ENCODE measurements around the gene ATOSB. TPM values are rescaled to one million over a fixed set of nuclear protein-coding genes. Genes with fewer than 3 reads are reported as not detected.

The ATOSB gene
- total and polyA plus RNA-seq, 8 donors = 13.1 to 30.9 (median 14.6) TPM

DNA sequence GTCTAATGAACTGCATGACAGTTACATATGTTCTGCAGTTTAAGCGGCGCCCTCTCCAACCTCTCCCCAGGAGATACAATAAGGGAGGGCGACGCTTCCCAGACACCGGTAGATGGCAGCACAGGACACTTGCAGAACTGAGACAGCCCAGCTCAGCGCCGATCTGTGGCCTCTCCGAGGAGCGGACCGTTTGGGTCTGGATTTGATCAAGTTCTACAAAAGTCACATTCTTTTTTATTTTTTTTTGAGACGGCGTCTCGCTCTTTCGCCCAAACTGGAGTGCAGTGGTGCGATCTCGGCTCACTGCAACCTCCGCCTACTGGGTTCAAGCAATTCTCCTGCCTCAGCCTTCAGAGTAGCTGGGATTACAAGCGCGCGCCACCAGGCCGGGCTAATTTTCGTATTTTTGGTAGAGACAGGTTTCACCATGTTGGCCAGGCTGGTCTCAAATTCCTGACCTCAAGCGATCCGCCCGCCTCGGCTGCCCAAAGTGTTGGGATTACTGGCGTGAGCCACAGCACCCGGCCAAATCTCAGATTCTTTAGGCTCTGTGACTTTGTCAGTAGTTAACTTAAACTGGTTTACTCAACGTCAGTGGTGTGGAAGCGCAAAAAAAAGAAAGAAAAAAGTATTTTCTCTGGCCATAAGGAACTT is 1.4 kb upstream of the ATOSB start:
- TF ChIP-seq CTCF (IDR thresholded peaks at IDR 0.05) = peak; percentile 89 to 92
- DNase-seq (peak; percentile 87 to 95 (median 94)), ATAC-seq (peak; percentile 79)
- peak overlapping the region; percentile 95 to 96 for H3K27ac ChIP-seq
- peaks cover 0 to 4% of the 10 kb centered on the region in 2 donors for H3K36me3 ChIP-seq
- H3K4me1 ChIP-seq = peaks cover 27 to 46% of the 10 kb centered on the region in 2 donors
- intact Hi-C loops (cut with DNase I) = loop anchor here in 1 of 2 donors (5.0 kb wide), 2 partner anchors 135 to 360 kb away; no protein-coding TSS in a partner anchor
- no peaks in the 10 kb centered on the region for H3K27me3 ChIP-seq
- no peaks in the 10 kb centered on the region for H3K9me3 ChIP-seq
- peak overlapping the region; percentile 55 to 85 for H3K4me3 ChIP-seq

DNA sequence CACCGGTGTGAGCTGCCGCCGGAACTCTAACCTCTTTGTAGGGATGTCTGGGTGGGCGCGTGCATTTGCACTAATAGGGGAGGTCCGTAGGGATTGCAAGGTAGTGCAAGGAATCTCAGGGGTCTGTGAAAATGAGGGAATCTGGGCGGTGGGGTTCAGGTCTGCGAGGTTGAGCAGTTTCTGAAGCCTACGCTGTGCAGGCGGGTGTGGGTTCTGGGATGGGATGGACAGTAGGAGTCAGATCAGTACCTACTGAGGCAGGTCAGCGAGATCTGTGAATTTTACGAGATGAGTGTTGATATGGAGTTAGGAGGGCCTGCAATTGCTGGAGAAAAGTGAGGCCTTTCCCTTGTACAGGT is 856 bp upstream of the ATOSB start:
- intact Hi-C loops (cut with DNase I) = loop anchor here in 1 of 2 donors (5.0 kb wide), 2 partner anchors 136 to 361 kb away; no protein-coding TSS in a partner anchor
- Histone ChIP-seq H3K27ac (peak overlapping the region; percentile 95 to 96), H3K4me1 (peaks cover 30 to 50% of the 10 kb centered on the region in 2 donors), H3K9me3 (no peaks in the 10 kb centered on the region), H3K36me3 (peaks cover 0 to 4% of the 10 kb centered on the region in 2 donors), H3K4me3 (peak overlapping the region; percentile 55 to 85), H3K27me3 (no peaks in the 10 kb centered on the region)
- ATAC-seq (no peak), DNase-seq (no peak)
- TF ChIP-seq CTCF (IDR thresholded peaks at IDR 0.05) = no peak

GRCh38 chr9:35114840-35115628 is 628 bp downstream of the ATOSB start:
- H3K36me3 ChIP-seq = peaks cover 0 to 4% of the 10 kb centered on the region in 2 donors
- no peak for TF ChIP-seq CTCF (IDR thresholded peaks at IDR 0.05)
- H3K9me3 ChIP-seq = no peaks in the 10 kb centered on the region
- intact Hi-C loops (cut with DNase I) = loop anchor here in 1 of 2 donors (5.0 kb wide), 2 partner anchors 137 to 362 kb away; no protein-coding TSS in a partner anchor
- H3K4me1 ChIP-seq = peaks cover 40 to 60% of the 10 kb centered on the region in 2 donors
- ATAC-seq = peak; percentile 4
- peak overlapping the region; percentile 95 to 96 for H3K27ac ChIP-seq
- peak overlapping the region; percentile 55 to 85 for H3K4me3 ChIP-seq
- H3K27me3 ChIP-seq = no peaks in the 10 kb centered on the region
- peak in 3 of 4 donors; percentile 37 to 90 (median 81) for DNase-seq

DNA sequence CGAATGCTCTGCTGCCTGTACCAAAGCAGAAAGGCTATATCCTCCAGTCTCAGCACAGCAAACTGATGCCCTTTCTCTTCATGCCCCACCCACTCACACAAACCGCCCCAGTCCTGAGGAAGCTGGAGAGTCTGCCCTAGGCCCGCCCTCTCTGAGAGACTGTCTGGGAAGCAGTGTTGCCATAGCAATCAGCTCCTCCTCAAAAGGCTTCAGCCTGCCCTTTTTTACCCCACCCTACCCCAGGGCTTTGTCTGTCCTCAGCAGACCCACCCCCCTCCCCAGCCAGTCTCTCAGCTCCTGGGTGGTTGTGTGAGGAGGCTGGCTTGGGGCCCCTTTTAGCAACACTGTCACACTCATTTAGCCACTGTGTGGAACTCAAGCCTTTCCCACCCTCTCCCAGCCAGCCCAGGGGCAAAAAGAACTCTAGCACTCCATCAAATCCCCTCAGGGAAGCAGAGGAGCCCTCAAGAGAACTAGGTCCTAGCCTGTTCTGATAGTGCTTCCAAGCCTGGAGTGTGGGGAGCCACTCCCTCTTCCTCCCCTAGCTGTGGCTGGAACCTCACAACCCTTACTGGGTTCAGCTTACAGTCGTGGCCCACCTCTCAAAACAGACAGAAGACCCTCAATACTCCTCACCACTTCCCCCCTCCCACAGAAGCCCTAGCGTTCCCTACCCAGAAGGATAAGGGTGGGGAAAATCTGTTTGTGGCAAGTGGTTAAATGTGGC is 1.4 kb downstream of the ATOSB start:
- H3K27me3 ChIP-seq = no peaks in the 10 kb centered on the region
- H3K4me1 ChIP-seq = peaks cover 41 to 68% of the 10 kb centered on the region in 2 donors
- intact Hi-C loops (cut with DNase I) = no loop called here
- DNase-seq = peak in 3 of 4 donors; percentile 88 to 93 (median 89)
- TF ChIP-seq CTCF (IDR thresholded peaks at IDR 0.05) = no peak
- H3K36me3 ChIP-seq = peaks cover 0 to 4% of the 10 kb centered on the region in 2 donors
- H3K9me3 ChIP-seq = no peaks in the 10 kb centered on the region
- peak overlapping the region; percentile 55 to 85 for H3K4me3 ChIP-seq
- ATAC-seq = peak; percentile 22
- H3K27ac ChIP-seq = peak overlapping the region; percentile 95 to 96
